B cell (primary cell): ENCODE data around the gene MSH3. TPM values are rescaled to one million over a fixed set of nuclear protein-coding genes. Genes with fewer than 3 reads are reported as not detected.

Source experiments
- ATAC-seq: fragments of 200-7000 bp; cut with Tn5 transposase; one replicate; pipeline ENCODE4 v1.10.0; 2021; ENCODE audit warnings: low read depth, mild to moderate bottlenecking, moderate number of reproducible peaks, moderate library complexity
- CTCF ChIA-PET: fragments of 350-600 bp; sonication (Branson Sonifier 250); formaldehyde crosslinking; loops from one replicate; lab custom pipeline; 2021; ENCODE audit warnings: antibody characterized with exemption, inconsistent platforms; lab: Charles Lee
- POLR2A ChIA-PET: fragments of 350-600 bp; sonication (Branson Sonifier 250); formaldehyde crosslinking; loops from one replicate; lab custom pipeline; 2021; ENCODE audit warnings: antibody characterized with exemption; lab: Charles Lee
- DNase-seq: peaks from one replicate; pipeline ENCODE4 v3.0.0; 2013
- H2AFZ ChIP-seq: 2 replicates; pipeline ENCODE4 v1.6.1; 2012; ENCODE audit warnings: mild to moderate bottlenecking, low read depth, low read length; ENCODE audit not compliant: insufficient read depth, poor library complexity, severe bottlenecking
- H3K27ac ChIP-seq, 2 donors: 1 replicate in 1 of 2; 2 replicates in 1 of 2; pipeline ENCODE4 v1.5.1; 2012 to 2013; ENCODE audit warnings: low read length in 2 of 2, mild to moderate bottlenecking in 2 of 2, moderate library complexity in 1 of 2
- H3K27me3 ChIP-seq, 4 experiments: fragments of 200-600 bp in 1 of 4; sonication (generic) in 1 of 4; replicated peaks in 1 of 4; 1 replicate in 2 of 4; 2 replicates in 2 of 4; pipeline versions ENCODE4 v1.6.1 to v1.7.0; 2013 to 2016; ENCODE audit warnings: low read length in 3 of 4, mild to moderate bottlenecking in 2 of 4, mixed read lengths in 1 of 4, moderate library complexity in 1 of 4; ENCODE audit not compliant: insufficient read depth in 4 of 4, control insufficient read depth in 3 of 4; ENCODE audit errors: control extremely low read depth in 1 of 4
- H3K36me3 ChIP-seq, 2 experiments: replicated peaks in 1 of 2; 1 replicate in 1 of 2; 2 replicates in 1 of 2; pipeline versions ENCODE4 v1.6.1 to v1.7.1; 2013; ENCODE audit warnings: low read length in 1 of 2; ENCODE audit not compliant: insufficient read depth in 2 of 2, control insufficient read depth in 1 of 2; ENCODE audit errors: control extremely low read depth in 1 of 2, extremely low read depth in 1 of 2
- H3K4me1 ChIP-seq, 2 donors: fragments of 200-600 bp in 1 of 2; sonication (generic) in 1 of 2; 1 replicate in 1 of 2; 2 replicates in 1 of 2; pipeline versions ENCODE4 v1.5.1 to v1.6.1; 2013 to 2017; ENCODE audit warnings: low read length in 2 of 2; ENCODE audit not compliant: control insufficient read depth in 2 of 2, insufficient read depth in 2 of 2
- H3K4me2 ChIP-seq: replicated peaks from 2 replicates; pipeline ENCODE3; 2012; ENCODE audit warnings: mild to moderate bottlenecking, low read depth, low read length; ENCODE audit not compliant: poor library complexity, severe bottlenecking
- H3K4me3 ChIP-seq, 5 experiments: fragments of 200-600 bp in 1 of 5; sonication (generic) in 1 of 5; 1 replicate in 3 of 5; 2 replicates in 2 of 5; pipeline versions ENCODE4 v1.5.1 to v1.7.0; 2011 to 2016; ENCODE audit warnings: low read length in 4 of 5, mild to moderate bottlenecking in 4 of 5, low read depth in 2 of 5, control low read depth in 1 of 5, moderate library complexity in 1 of 5; ENCODE audit not compliant: insufficient read depth in 1 of 5; ENCODE audit errors: control extremely low read depth in 1 of 5, extremely low read depth in 1 of 5
- H3K79me2 ChIP-seq: fragments of 200-600 bp; sonication (generic); one replicate; pipeline ENCODE4 v1.6.0; 2016; ENCODE audit warnings: low read length; ENCODE audit not compliant: control insufficient read depth, insufficient read depth
- H3K9ac ChIP-seq: fragments of 200-600 bp; sonication (generic); 2 replicates; pipeline ENCODE4 v1.6.1; 2017; ENCODE audit warnings: mild to moderate bottlenecking, low read length, moderate library complexity
- H3K9me3 ChIP-seq, 3 donors: one replicate each; pipeline versions ENCODE4 v1.6.1 to v1.7.1; 2013; ENCODE audit warnings: low read length in 2 of 3; ENCODE audit not compliant: control insufficient read depth in 2 of 3, insufficient read depth in 1 of 3; ENCODE audit errors: control extremely low read depth in 1 of 3
- H4K20me1 ChIP-seq: 2 replicates; pipeline ENCODE4 v1.6.0; 2012; ENCODE audit warnings: mild to moderate bottlenecking, low read length; ENCODE audit not compliant: insufficient read depth, control insufficient read depth, poor library complexity, severe bottlenecking
- H3K27ac Mint-ChIP-seq: one replicate; pipeline ENCODE4 v1.8.0; 2021; ENCODE audit warnings: mixed read lengths
- H3K27me3 Mint-ChIP-seq: one replicate; pipeline ENCODE4 v1.8.0; 2021; ENCODE audit warnings: mixed read lengths
- H3K4me1 Mint-ChIP-seq: one replicate; pipeline ENCODE4 v1.8.0; 2021; ENCODE audit warnings: mixed read lengths
- H3K4me3 Mint-ChIP-seq: one replicate; pipeline ENCODE4 v1.8.0; 2021; ENCODE audit warnings: mixed read lengths
- H3K9me3 Mint-ChIP-seq: one replicate; pipeline ENCODE4 v1.8.0; 2022; ENCODE audit warnings: mixed read lengths; ENCODE audit not compliant: insufficient read depth
- EZH2 ChIP-seq: IDR thresholded peaks from 2 replicates; pipeline ENCODE4 v1.6.1; 2012; ENCODE audit warnings: borderline replicate concordance, low read depth, mild to moderate bottlenecking, moderate library complexity, low read length; ENCODE audit not compliant: insufficient read depth, poor library complexity, severe bottlenecking
- WGBS: methylation state at CpG from one replicate; pipeline ENCODE4 v1.1.5; 2013; ENCODE audit warnings: missing lambda C conversion rate; ENCODE audit not compliant: insufficient coverage; 5-methylcytosine and 5-hydroxymethylcytosine counted together
- intact Hi-C: fragments of 100-400 bp; cut with micrococcal nuclease; formaldehyde crosslinking; loops from one replicate; pipeline ENCODE4 v1.10.0; 2022
- polyA plus RNA-seq: library from polyadenylated mRNA; depleted of rRNA; stranded (reverse); fragments of >200 nt; gene quantifications from 2 replicates; pipeline ENCODE4 v1.2.3, GENCODE V29; 2012
- total RNA-seq, 2 donors: library from RNA; stranded (reverse); fragments of 120-200 nt in 1 of 2; gene quantifications; 1 replicate in 1 of 2; 2 replicates in 1 of 2; pipeline versions ENCODE4 v1.2.3 to v1.2.4, GENCODE V29; 2013 to 2022
- TF ChIP-seq, protein P1 (sequence below): fragments of 200-600 bp; IDR thresholded peaks from one replicate; pipeline ENCODE4 v1.8.0; 2022; ENCODE audit warnings: antibody characterized with exemption, mild to moderate bottlenecking

The MSH3 gene
- total and polyA plus RNA-seq, 2 donors (not counting 1 experiment from before 2014, with no cell fraction given), result 3.5 to 26.3 TPM

DNA sequence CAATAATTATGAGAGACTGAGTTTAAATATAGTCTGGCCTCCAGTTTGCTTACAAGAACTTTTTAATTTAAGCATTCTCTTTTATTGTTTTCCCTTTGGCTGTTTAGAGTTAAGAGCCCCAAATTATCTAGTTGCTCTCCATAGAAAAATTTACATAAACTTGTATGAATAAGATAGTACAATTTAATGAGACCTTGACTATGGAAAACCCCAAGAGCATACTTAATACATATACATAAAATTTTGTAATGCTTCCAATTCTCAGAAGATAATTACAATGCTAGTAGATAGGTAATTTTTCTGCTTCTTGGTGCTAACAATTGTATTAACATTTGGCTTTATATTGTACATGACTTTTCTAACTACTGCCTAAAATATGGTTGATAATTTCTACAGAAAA is 20.3 kb upstream of the MSH3 start:
- peaks cover 4% of the 10 kb centered on the region for H3K9me3 Mint-ChIP-seq
- no peak overlapping the region for H3K4me3 Mint-ChIP-seq
- Histone ChIP-seq H3K4me2 (no peak overlapping the region), H3K4me3 (no peak overlapping the region), H4K20me1 (no peaks in the 10 kb centered on the region), H3K27ac (no peak overlapping the region), H3K9me3 (peaks cover 0 to 14% (median 0%) of the 10 kb centered on the region in 3 donors), H3K36me3 (peaks cover 3 to 13% of the 10 kb centered on the region in 2 experiments), H2AFZ (no peak overlapping the region), H3K79me2 (no peaks in the 10 kb centered on the region), H3K4me1 (peaks cover 0 to 9% of the 10 kb centered on the region in 2 donors), H3K27me3 (no peaks in the 10 kb centered on the region), H3K9ac (no peak overlapping the region)
- CTCF ChIA-PET, result no interaction called here
- no peak overlapping the region for H3K27ac Mint-ChIP-seq
- TF ChIP-seq, protein P1, sequence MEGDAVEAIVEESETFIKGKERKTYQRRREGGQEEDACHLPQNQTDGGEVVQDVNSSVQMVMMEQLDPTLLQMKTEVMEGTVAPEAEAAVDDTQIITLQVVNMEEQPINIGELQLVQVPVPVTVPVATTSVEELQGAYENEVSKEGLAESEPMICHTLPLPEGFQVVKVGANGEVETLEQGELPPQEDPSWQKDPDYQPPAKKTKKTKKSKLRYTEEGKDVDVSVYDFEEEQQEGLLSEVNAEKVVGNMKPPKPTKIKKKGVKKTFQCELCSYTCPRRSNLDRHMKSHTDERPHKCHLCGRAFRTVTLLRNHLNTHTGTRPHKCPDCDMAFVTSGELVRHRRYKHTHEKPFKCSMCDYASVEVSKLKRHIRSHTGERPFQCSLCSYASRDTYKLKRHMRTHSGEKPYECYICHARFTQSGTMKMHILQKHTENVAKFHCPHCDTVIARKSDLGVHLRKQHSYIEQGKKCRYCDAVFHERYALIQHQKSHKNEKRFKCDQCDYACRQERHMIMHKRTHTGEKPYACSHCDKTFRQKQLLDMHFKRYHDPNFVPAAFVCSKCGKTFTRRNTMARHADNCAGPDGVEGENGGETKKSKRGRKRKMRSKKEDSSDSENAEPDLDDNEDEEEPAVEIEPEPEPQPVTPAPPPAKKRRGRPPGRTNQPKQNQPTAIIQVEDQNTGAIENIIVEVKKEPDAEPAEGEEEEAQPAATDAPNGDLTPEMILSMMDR, result no peak
- TF ChIP-seq EZH2, result no peak
- ATAC-seq (no peak), DNase-seq (no peak)
- intact Hi-C loops, result no loop called here
- POLR2A ChIA-PET, result no interaction called here
- H3K27me3 Mint-ChIP-seq, result no peaks in the 10 kb centered on the region
- peaks cover 6% of the 10 kb centered on the region for H3K4me1 Mint-ChIP-seq

DNA sequence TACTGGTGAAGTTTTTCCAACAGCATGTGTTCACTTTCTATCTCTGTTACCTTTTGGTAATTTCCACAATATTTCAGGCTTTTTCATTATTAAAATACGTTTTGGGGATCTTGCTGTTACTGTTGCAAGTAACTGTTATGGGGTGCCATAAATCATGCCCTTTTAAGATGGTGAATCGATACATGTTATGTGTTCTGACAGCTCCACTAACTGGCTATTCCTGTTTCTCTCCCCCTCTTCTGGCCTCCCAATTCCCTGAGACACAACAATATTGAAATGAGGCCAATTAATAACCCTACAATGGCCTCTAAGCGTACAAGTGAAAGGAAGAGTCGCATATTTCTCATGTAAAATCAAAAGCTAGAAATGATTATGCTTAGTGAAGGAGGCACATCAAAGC is 13.1 kb upstream of the MSH3 start:
- no peak for TF ChIP-seq EZH2
- TF ChIP-seq, protein P1, result no peak

More for the DNA sequence above, 13.1 kb upstream of the MSH3 start:
- Histone ChIP-seq H3K27me3 (no peaks in the 10 kb centered on the region), H3K4me2 (no peak overlapping the region), H3K79me2 (no peaks in the 10 kb centered on the region), H3K4me3 (no peak overlapping the region), H3K9me3 (no peaks in the 10 kb centered on the region), H3K4me1 (no peaks in the 10 kb centered on the region), H4K20me1 (no peaks in the 10 kb centered on the region), H3K27ac (no peak overlapping the region), H2AFZ (no peak overlapping the region), H3K36me3 (peaks cover 4 to 30% of the 10 kb centered on the region in 2 experiments), H3K9ac (no peak overlapping the region)
- no peak overlapping the region for H3K27ac Mint-ChIP-seq
- H3K4me3 Mint-ChIP-seq, result no peak overlapping the region
- ChIA-PET POLR2A (no interaction called here), CTCF (no interaction called here)
- DNase-seq (no peak), ATAC-seq (no peak)
- H3K27me3 Mint-ChIP-seq, result no peaks in the 10 kb centered on the region
- H3K9me3 Mint-ChIP-seq, result peaks cover 2% of the 10 kb centered on the region
- intact Hi-C loops, result no loop called here
- no CpG with 5 or more reads among the region's 4 CpGs for WGBS
- no peaks in the 10 kb centered on the region for H3K4me1 Mint-ChIP-seq
